ENCODE data around the gene ENPP1. TPM values are rescaled to one million over a fixed set of nuclear protein-coding genes. Genes with fewer than 3 reads are reported as not detected.

Gene ENPP1
- total RNA-seq, 1 donor, result 6.0 TPM

GRCh38 chr6:131937703-131938631 lies 130.1 kb downstream of the ENPP1 start:
- H3K4me3 ChIP-seq (ENCODE audit: low read depth, low read length), result no peak overlapping the region
- peak; percentile 97 for DNase-seq (ENCODE audit: low read depth)
- TF ChIP-seq CTCF (IDR thresholded peaks at IDR 0.05; ENCODE audit: insufficient read depth, low read depth, low read length), result no peak

Small RNA genes within 50 kb of the gene (small RNA-seq; reads per million reads assigned to genes)
- gene MIR548H5 (not detected), gene SELENOKP2 (not detected)

Other genes starting within 250 kb of the ENPP1 start
- not detected in 2 replicates for gene ARG1, start 234.8 kb upstream of the ENPP1 start, total RNA-seq
- 35.1 and 54.4 TPM in 2 replicates for gene MED23, start 179.8 kb upstream of the ENPP1 start, total RNA-seq
- under 0.01 TPM in 1 of 2 replicates, not detected in the other for gene ENPP3, start 170.7 kb upstream of the ENPP1 start, total RNA-seq
- gene OR2A4, start 106.6 kb upstream of the ENPP1 start, total RNA-seq, result not detected in 2 replicates
- not detected in 2 replicates for gene CTAGE9, start 97.0 kb upstream of the ENPP1 start, total RNA-seq
- gene CCN2, start 143.4 kb downstream of the ENPP1 start, total RNA-seq, result 177 and 217 TPM in 2 replicates